NCI-H1092 treated with DMSO at 0.1 percent for 48 hours (cell line): Measurements from ENCODE around the gene ZNF511.

Experiments used
- DNase-seq: peaks from one replicate; lab custom pipeline; 2025; lab: John Stamatoyannopoulos, UW

The ZNF511 gene

DNA sequence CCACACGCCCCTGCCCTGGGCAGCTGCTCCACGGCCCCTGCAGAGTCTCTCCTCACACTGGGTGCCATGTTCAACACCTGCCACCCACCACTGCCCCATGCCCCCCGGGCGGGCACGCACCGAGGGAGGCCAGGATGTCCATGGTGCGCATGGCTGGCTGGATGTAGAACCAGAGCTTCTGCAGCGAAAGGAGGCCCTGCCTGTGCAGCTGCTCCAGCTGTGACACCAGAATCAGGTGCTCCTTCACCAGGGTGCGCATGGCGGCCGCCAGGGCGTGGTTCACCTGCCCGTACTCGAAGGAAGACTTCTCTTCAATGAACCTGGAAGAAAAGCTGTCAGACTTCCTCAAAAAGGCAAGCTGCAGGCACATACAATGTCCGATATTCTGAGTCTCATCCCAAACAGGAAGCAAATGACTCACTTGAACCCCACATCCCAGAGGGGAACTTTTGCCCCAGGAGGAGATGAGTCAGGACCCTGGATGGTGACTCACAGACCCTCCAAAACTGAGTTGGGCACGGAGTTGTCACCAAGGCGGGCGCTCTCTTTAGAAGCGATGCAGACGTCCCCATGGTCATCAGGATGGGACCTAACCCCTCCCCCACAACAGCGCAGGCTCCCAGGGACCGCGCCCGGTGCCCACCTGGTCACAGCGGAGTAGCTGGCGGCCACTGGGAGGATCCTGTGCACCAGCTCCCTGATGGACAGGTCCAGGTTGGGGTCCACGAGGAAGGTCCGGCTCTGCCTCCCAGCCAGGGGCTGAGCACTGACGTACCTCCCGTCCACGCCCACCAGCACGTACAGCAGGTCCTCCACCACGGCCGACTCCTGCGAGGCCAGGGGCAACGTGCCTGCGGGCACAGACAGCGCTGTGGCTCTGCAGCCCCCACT lies 15.6 kb upstream of the ZNF511 start:
- DNase-seq = no peak

DNA sequence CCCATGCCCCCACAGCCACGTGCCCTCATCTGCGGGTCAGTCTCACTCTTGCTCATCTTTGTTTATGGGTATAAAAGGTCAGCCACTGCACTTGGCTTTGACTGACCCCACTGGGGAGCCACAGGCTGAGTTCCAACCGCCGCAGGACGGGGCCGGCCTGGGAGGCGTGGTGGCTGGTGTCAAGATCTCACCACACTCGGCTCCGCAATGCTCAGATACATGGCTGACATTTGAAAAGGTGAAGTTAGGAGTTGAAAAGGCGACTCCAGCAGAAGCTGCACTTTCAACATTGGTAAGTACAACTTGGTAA lies 14.9 kb upstream of the ZNF511 start:
- DNase-seq = no peak

DNA sequence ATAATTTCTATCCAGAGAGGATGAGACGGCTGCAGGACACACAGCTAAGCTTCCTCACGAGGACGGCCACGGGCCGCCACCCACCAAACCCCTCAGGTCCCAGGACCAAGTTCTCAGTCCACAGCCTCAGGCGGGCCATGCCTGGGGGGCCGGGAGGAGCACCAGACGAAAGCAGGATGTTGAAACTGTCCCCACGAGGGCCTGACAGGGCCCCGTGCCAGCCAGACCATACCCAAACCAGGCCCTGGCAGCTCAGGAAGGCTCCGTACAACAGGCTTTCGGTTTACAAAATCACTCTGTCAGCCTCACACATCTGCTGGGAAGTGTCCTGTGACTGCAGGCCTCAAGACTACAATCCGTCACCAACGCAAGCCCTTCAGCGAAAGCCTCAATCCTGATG lies 14.5 kb upstream of the ZNF511 start:
- no peak for DNase-seq

DNA sequence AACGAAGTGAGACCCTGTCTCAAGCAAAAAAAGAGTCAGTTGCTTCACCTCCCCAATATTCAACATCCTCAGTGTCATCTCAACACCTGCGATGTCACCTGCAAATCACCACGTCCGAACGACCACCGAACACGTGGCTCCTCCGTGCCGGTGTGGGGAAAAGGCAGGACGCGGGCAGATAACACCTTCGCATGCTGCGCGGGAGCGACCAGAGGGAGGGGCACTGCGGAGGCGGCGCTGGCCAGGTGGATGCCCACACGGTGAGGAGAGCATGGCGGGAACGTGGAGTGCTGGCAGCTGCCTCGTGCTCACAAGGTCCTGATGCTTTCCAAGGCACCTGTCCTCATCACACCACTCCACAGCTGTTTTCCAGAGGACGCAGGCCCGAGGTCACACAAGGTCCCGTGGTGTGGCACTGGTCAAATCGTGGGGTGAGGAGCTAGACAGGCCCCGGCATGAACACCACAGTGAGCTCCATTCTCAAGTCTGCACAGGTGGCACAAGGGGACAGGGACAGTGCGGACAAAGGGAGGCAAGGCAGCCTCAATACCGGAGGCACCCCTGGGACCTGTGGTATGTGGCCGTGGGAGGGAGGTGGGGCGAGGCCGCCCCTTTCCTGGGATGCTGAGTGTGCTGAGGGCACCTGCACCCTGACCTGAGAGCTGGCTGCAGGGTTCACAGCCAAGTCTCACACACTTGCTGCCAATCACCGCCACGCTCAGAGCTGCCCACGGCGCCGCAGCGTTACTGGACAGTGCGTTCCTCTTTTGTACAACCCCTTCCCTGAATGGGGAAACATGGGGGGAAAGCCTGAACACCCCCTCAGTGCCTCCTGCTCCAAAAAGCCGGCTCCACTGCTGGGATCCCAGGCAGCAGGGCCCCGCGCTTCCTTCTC lies 13.0 kb upstream of the ZNF511 start:
- no peak for DNase-seq

DNA sequence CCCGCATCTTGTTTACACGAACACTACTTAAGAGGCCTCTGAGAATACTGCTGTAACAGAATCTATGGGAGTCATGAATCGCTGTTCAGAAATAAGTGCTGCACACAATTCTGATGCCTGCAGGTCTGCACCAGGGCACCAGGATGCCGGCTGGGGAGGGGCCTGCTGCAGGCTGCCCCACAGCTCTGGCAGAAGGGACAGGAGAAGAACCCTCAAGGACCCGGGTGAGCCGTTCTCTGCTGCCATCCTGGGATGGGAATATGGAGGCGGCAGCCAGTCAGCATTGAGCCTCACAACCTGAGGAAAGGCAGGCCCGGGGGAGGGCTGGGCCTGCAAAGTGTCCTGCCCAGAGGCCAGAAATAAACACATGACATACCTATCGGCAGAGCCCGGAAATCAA lies 11.2 kb upstream of the ZNF511 start:
- no peak for DNase-seq

DNA sequence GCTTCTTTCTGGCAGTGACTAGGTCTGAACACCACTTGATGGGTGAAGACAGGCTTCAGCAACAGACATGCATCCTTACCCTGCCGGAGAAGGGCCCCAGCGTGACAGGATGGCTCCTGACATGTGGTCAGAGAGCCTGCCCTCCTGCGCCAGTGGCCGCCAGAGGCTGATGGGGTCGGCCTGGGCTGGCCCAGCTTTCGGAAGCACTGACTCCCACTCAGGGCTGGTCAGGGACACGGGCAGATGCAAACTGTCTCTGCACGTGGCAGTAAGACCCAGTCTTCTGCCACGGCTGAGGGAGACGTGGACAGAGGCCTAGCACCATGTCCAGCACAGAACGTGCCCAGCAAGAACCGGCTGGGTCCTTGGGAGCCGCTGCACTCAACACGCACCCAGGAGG lies 10.2 kb upstream of the ZNF511 start:
- DNase-seq = no peak

DNA sequence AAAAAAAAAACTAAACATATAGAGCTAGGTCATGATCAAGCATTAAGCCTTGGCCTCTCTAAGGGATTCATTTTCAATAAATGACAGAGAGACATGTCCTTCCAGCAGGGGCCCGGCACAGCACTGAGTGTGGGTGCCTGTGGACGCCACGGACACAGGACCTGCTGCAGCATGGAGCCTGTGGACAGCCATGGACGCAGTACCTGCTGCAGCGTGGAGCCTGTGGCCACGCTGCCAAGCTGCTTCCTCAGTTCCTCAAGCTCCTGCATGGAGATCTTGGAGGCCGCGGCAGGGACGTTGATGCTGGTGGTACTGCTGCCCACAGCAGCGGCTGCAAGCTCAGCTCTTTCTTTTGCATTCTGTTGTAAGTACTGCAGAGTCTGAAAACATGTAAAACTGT lies 9.5 kb upstream of the ZNF511 start:
- no peak for DNase-seq

DNA sequence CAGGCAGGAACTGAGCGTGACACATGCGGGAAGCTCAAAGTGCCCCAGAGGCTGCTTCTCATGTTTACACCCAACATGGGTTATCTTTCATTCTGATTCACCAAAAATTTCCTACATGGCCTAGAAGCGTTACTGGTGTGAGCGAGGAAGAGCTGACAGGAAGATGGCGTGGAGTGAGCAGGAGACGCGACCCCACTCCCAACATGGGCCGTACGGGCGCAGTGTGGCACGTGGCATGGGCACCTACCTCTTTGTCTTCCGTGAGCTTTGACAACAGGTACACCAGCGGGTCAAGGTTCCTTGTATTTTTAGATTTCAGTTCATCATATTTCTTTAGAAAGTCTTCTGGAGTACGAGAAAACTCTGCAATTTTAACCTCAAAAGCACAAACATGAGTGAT lies 9.0 kb upstream of the ZNF511 start:
- DNase-seq = no peak

DNA sequence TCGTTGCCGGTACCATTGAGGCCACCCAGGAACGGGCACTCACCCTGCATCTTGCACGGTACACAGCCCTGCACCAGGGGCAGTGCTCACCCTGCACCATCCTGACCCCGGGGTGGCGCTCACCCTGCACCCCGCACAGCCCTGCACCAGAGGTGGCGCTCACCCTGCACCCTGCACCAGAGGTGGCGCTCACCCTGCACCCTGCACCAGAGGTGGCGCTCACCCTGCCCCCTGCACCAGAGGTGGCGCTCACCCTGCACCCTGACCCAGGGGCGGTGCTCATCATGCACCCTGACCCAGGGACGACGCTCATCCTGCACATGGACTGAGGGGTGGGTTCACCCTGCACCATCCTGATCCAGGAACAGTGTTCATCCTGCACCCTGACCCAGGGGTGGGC lies 6.5 kb upstream of the ZNF511 start:
- no peak for DNase-seq

DNA sequence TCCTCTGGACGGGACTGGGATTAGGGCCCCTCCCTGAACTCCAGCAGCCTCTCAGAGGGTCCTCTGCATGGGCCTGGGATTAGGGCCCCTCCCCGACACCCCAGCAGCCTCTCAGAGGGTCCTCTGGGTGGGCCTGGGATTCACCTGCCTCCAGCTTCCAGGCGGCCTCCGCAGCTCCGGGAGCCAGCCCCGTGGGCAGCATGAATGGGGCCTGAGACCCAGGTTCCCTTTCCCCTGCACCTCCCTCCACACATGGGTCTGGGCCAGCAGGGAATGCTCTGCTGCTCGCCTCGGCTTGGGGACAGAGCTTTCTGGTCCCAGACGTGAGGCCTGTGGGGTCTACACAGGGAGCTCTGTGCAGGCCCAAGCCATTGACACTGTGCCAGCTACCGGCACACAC lies 5.5 kb upstream of the ZNF511 start:
- DNase-seq = no peak

DNA sequence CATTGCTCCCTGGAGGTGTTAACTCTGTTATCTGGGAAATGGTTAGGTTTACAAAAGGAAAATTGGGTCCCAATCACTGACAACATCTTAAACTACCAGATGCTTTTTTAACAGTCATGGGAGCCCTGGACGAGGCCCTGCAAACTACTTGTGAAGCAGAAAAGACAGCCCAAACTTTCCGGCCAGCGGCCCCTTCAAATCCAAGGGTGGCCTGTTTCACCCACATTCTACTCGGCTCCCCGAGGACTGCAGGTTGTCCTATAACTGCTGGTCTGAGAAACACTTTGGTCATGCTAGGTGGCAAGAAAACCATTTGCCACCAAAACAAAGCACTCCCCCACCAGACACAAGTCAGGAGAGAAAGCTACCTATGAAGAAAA lies 2.6 kb upstream of the ZNF511 start:
- DNase-seq = no peak

DNA sequence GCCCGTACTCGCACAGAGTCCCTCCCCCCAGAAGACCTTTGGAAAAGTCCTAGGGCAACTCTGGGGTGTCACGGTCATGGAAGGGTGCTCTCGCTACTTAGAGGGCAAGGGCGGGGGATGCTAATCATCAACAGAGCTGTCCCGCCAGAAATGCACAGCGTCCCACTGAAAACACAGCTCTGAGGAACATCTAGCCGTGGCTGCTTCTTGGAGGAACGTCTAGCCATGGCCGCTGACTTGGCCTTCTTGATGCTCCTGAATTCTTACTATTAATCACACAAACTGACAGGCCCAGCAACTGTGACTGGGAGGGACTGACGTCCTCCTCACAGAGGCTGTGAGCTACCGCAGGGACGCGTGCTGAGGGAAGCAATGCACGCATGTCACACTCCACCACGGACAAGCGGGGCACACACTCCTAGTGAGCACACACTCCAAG lies 1.8 kb upstream of the ZNF511 start:
- DNase-seq = no peak

DNA sequence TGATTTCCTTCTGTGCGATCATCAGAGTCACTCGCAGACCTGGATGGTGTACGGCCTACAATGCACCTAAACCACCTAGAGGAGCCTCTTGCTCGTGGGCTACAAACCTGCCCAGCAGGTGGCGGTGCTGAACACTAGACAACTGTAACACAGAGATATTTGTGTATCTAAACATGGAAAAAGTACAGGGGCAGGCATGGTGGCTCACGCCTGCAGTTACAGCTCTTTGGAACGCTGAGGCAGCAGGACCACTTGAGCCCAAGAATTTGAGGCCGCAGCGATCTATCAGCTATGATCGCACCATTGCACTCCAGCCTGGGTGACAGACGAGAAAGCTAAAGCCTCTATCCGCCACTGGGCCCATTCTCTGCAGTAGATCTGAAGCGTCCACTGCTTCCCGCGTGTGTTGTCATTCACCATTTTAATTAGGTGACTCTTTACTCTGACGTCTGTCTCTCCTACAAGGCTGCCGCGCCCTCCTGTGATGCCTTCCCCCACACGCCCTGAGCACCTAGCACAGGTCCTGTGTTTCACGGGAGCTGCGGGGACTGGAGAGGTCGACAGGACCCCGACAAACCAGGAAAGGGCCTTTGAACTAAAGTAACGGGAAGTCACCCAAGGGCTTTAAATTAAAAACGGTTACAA lies 816 bp upstream of the ZNF511 start:
- DNase-seq = peak; percentile 42

DNA sequence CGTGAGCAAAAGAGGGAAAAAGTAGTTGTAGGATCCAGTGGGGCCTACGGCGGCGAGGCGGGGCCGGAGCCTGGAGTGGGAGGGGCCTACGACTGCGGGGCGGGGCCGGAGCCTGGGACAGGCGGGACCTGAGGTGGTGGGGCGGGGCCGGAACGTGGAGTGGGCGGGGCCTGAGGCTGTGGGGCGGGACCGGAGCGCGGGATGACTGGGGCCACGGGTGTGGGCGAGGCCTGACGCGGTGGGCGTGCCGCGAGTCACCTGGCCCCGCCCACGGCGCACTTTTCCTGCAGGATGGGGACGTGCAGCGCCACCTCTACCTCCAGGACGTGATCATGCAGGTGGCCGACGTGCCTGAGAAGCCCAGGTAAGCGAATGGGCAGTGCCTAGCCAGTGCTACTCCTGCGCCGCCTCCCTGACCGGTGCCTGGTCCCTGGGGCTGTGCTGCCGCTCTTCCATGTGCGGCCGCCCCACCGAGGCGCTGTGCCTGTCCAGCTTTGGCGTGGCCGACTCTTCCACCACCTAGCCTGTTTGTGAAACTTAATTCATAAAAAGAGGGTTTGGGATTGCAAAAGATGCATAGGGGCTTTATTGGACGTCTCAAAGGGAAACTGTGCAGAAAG lies 496 bp downstream of the ZNF511 start:
- DNase-seq = peak; percentile 72

DNA sequence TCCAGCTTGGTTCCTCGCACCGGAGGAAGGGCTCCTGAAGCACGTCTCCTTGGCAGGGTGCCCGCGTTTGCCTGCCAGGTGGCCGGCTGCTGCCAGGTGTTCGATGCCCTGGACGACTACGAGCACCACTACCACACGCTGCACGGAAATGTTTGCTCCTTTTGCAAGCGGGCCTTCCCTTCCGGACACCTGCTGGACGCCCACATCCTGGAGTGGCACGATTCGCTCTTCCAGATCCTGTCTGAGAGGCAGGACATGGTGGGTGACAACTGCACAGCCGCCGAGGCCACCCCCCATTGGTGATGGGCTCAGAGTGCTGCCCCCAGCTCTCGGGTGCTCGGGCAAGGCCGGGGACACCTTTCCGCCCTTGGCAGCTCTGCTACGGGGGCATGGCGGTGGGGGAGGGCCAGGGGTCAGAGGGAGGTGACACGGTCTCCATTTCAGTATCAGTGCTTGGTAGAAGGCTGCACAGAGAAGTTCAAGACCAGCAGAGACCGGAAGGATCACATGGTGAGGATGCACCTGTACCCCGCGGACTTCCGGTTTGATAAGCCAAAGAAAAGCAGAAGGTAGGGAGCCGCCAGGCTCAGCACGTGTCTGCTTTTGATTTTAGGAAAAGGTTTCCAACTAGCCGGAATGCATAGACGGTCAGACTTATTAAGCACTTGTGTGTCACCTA lies 1.1 kb downstream of the ZNF511 start:
- peak; percentile 52 for DNase-seq

DNA sequence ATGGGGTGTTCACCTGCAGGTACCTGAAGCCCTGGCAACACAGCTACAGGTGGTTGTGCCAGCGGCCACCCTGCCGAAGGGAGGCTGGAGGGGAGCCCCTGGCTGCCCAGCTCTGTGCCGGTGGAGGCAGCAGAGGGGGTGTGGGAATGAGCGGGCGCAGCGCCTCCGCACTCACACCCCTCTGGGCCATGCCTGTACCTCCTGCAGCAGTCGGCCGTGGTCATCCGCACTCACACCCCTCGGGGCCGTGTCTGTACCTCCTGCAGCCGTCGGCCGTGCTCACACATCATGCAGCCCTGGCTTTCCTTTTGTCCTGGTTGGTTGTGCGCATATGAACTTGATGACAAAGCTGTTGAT lies 1.7 kb downstream of the ZNF511 start:
- no peak for DNase-seq

DNA sequence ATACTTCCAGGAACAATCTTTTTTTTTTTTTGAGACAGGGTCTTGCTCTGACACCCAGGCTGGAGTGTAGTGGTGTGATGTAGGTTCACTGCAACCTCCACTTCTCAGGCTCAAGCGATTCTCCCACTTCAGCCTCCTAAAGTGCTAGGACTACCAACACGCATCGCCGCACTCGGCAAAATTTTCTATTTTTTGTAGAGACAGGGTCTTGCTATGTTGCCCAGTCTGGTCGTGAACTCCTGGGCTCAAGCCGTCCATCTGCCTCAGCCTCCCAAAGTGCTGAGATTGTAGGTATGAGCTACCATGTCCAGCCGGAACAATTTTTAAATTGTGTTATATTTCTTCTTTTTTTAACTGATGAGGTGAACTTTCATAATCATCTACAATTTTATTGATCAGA lies 2.1 kb downstream of the ZNF511 start:
- no peak for DNase-seq

DNA sequence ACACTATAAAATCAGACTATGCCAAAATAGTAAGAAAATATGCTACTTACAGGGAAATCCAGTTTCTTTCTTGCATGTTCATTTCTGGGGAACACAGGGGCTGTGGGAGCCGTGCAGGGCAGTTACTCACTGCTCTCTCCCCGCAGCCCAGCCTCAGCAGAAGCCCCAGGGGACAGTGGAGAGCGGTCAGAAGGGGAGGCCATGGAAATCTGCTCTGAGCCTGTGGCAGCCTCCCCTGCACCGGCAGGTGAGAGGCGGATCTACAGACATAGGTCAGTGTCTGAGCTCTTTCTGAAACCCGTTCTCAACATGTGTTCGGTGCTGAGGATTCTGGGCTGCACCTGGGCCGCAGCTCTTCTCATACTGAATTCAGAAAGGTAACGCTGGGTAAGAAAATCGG lies 2.9 kb downstream of the ZNF511 start:
- no peak for DNase-seq

DNA sequence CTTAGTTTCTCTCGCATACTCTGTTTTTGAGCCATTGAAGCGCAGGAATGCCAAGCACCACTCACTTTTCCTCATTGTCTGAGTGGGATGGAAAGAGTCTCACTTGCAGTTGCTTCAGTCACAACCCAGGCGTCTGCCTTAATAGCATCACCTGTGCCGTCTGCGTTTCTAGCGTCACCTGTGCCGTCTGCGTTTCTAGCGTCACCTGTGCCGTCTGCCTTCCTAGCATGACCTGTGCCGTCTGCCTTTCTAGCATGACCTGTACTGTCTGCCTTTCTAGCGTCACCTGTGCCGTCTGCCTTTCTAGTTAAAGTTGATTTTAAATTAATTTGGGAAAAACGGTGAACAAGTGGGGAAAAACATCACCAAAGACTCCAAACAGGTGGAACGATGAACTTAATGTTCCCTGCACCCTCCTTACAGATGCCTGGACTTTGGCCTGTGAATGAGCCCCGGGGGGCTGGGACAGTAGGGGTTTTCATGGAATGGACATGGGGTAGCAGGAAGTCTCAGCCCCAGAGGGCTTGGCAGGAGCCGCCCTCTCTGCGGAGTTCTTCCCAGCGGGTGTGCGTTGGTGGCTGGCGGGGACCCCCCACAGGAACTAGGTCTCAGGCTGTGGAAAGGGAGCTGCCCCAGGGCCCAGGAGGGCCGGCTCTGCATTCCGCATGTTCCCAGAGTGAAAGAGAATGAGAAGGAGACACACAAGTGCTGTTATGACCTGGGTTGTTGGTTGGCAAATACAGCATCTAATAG lies 3.5 kb downstream of the ZNF511 start:
- no peak for DNase-seq

DNA sequence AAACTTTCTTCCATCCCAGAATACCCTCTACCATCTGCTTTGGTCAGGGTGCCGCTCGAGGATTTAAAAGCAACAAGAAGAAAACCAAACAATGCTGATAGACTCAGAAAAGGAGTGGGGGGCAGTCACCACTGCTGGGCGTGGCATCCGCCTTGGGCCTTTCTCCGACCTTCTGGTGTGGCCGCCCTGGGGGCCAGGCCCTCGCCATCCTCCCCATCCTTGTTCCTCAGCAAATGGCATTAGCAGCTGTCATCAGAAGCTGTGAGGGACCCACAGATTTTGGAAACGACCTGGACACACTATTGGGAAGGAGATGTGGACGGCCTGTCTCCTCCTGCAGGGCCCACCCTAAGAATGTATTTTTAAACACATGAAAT lies 4.0 kb downstream of the ZNF511 start:
- DNase-seq = no peak

DNA sequence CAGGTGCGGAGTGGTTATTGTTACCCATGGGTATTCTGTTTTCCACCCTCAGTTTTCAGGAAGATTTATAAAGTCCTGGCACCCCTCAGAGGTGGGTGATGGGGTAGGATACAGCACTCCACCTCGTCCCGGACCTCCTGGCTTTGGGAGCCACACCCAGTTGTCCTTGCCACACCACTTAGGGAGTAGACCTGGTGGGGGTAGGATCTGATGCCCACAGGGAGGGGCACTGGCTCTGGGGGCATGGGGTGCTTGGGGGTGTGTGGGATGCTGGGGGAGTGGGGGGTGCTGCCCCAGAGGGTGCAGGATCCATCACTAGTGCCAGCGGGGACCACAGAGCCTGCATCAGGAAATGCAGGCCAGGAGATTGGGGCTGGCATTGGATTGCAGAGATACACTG lies 4.5 kb downstream of the ZNF511 start:
- no peak for DNase-seq
